ENCODE measurements around the gene CCDC171. TPM values are rescaled to one million over a fixed set of nuclear protein-coding genes. Genes with fewer than 3 reads are reported as not detected.

Gene CCDC171
- total and polyA plus RNA-seq, 8 donors: 1.5 to 3.7 (median 2.7) TPM

DNA sequence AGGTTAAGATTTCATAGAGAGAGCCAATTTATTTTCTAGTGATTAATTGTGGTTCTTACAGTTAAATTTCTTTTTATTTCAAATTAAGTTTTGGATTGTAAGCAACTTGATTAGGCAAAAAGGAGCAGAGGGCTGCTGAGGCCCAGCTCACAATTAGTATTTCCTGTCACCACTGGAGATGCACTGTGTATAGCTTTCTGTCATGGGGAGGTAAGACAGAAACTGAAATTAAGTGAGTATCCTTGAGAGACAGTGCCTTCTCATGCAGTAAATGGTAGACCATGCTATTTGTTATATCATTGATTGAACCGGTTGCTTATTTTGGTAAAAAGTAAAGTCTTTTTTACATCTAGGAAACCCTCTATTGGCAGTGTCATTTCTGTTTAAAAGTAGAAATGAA, 190.7 kb downstream of the CCDC171 start:
- no peaks in the 10 kb centered on the region for H3K36me3 ChIP-seq
- H3K27ac ChIP-seq: no peak overlapping the region
- DNase-seq: no peak
- H3K4me3 ChIP-seq: no peak overlapping the region
- H3K27me3 ChIP-seq: no peaks in the 10 kb centered on the region
- ATAC-seq: no peak
- 96 to 100% methylated on average over 1 of the region's 1 CpG for WGBS, 2 donors
- no peaks in the 10 kb centered on the region for H3K4me1 ChIP-seq
- intact Hi-C loops (cut with DNase I): no loop called here
- no peaks in the 10 kb centered on the region for H3K9me3 ChIP-seq
- FAIRE-seq: no peak
- TF ChIP-seq, protein P1, sequence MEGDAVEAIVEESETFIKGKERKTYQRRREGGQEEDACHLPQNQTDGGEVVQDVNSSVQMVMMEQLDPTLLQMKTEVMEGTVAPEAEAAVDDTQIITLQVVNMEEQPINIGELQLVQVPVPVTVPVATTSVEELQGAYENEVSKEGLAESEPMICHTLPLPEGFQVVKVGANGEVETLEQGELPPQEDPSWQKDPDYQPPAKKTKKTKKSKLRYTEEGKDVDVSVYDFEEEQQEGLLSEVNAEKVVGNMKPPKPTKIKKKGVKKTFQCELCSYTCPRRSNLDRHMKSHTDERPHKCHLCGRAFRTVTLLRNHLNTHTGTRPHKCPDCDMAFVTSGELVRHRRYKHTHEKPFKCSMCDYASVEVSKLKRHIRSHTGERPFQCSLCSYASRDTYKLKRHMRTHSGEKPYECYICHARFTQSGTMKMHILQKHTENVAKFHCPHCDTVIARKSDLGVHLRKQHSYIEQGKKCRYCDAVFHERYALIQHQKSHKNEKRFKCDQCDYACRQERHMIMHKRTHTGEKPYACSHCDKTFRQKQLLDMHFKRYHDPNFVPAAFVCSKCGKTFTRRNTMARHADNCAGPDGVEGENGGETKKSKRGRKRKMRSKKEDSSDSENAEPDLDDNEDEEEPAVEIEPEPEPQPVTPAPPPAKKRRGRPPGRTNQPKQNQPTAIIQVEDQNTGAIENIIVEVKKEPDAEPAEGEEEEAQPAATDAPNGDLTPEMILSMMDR (IDR thresholded peaks at IDR 0.05): no peak

DNA sequence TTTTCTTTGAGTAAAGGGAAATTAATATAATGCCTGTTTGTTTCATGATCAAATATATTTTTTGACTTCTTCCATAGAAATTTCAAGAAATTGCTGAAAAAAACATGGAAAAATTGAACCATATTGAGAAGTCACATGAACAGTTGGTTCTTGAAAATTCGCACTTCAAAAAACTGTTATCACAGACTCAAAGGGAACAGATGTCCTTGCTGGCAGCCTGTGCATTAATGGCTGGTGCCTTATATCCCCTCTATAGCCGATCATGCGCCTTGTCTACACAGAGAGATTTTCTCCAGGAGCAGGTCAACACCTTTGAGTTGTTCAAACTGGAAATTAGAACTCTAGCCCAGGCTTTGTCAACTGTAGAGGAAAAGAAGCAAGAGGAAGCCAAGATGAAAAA, 191.4 kb downstream of the CCDC171 start:
- no peaks in the 10 kb centered on the region for H3K4me1 ChIP-seq
- H3K36me3 ChIP-seq: no peaks in the 10 kb centered on the region
- ATAC-seq (no peak), DNase-seq (no peak), FAIRE-seq (no peak)
- H3K4me3 ChIP-seq: no peak overlapping the region
- H3K9me3 ChIP-seq: no peaks in the 10 kb centered on the region
- TF ChIP-seq, protein P1 (IDR thresholded peaks at IDR 0.05): no peak
- intact Hi-C loops (cut with DNase I): no loop called here
- WGBS, 2 donors: 92 to 95% methylated on average over 3 of the region's 3 CpGs
- H3K27ac ChIP-seq: no peak overlapping the region
- no peaks in the 10 kb centered on the region for H3K27me3 ChIP-seq

DNA sequence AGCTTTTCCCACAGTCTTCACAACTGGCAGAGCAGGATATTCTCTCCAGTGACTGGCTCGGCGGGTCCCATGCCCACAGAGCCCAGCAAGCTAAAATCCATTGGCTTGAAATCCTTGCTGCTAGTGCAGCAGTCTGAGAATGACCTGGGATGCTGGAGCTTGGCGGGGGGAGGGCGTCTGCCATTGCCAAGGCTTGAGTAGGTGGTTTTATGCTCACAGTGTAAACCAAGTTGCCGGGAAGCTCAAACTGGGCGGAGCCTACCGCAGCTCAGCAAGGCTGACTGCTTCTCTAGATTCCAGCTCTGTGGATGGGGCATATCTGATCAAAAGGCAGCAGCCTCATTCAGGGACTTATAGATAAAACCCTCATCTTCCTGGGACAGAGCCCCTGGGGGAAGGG, 194.1 kb downstream of the CCDC171 start:
- 92 to 93% methylated on average over 7 of the region's 7 CpGs for WGBS, 2 donors

DNA sequence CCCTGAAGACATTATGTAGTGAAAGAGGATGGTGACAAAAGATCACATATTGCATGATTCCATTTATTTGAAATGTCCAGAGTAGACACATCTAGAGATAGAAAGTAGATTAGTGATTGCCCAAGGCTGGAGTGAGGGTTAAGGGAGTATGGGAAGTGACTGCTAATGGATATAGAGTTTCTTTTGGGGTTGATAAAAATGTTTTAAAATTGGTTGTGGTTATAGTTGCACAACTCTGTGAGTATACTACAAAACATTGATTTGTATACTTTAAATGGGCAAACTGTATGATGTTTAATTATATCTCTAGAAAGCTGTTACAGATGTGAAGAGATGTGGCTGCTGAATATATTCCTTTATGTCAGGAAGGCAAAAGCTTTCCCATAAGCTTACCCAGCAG, 202.8 kb downstream of the CCDC171 start:
- TF ChIP-seq, protein P1 (IDR thresholded peaks at IDR 0.05): no peak
- H3K4me1 ChIP-seq: no peaks in the 10 kb centered on the region
- intact Hi-C loops (cut with DNase I): no loop called here
- no peak for DNase-seq
- no peaks in the 10 kb centered on the region for H3K9me3 ChIP-seq
- no peak for FAIRE-seq
- no peaks in the 10 kb centered on the region for H3K27me3 ChIP-seq
- H3K36me3 ChIP-seq: no peaks in the 10 kb centered on the region
- no peak overlapping the region for H3K27ac ChIP-seq
- ATAC-seq: no peak
- no peak overlapping the region for H3K4me3 ChIP-seq

More for the DNA sequence above, 194.1 kb downstream of the CCDC171 start:
- intact Hi-C loops (cut with DNase I): no loop called here
- no peaks in the 10 kb centered on the region for H3K4me1 ChIP-seq
- H3K4me3 ChIP-seq: no peak overlapping the region
- H3K36me3 ChIP-seq: no peaks in the 10 kb centered on the region
- TF ChIP-seq, protein P1 (IDR thresholded peaks at IDR 0.05): no peak
- H3K27me3 ChIP-seq: no peaks in the 10 kb centered on the region
- no peak for ATAC-seq
- H3K9me3 ChIP-seq: no peaks in the 10 kb centered on the region
- H3K27ac ChIP-seq: no peak overlapping the region
- DNase-seq: peak in 1 of 6 donors; percentile 30
- no peak for FAIRE-seq

DNA sequence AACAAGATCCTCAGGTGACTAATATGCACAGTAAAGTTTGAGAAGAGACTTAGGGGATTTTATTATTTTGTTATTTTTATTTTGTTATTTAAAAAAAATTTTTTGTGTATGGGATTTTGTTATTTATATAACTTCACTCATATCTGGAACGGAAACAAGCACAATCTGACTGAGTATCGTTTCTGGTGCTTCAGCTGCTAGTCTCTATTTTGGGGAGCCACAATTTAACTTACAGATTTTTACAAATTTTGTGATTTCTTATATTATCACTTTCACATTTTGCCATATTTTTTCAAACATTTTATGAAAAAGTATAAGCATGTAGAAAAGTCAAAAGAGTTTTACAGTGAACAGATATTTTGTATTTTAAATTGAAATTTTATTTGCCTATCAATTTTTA, 208.7 kb downstream of the CCDC171 start:
- TF ChIP-seq, protein P1 (IDR thresholded peaks at IDR 0.05): no peak
- 65 to 93% methylated on average over 2 of the region's 2 CpGs for WGBS, 2 donors
- Histone ChIP-seq H3K4me1 (no peaks in the 10 kb centered on the region), H3K36me3 (no peaks in the 10 kb centered on the region), H3K27me3 (no peaks in the 10 kb centered on the region), H3K27ac (no peak overlapping the region), H3K9me3 (no peaks in the 10 kb centered on the region), H3K4me3 (no peak overlapping the region)
- no peak for FAIRE-seq
- no peak for DNase-seq
- intact Hi-C loops (cut with DNase I): no loop called here
- ATAC-seq: no peak
